K562 treated with DMSO at 1 percent for 24 hours (cell line): Measurements from ENCODE around the gene BMPR1A. TPM values are rescaled to one million over a fixed set of nuclear protein-coding genes. Genes with fewer than 3 reads are reported as not detected.

Experiments
- total RNA-seq: library from RNA; unstranded; fragments of 300-600 nt; gene quantifications from 2 replicates; pipeline ENCODE4 v1.2.3, GENCODE V29; 2022; ENCODE audit warnings: low read depth; ENCODE audit not compliant: insufficient read depth

The BMPR1A gene
- total RNA-seq = 10.6 and 12.8 TPM in 2 replicates

DNA sequence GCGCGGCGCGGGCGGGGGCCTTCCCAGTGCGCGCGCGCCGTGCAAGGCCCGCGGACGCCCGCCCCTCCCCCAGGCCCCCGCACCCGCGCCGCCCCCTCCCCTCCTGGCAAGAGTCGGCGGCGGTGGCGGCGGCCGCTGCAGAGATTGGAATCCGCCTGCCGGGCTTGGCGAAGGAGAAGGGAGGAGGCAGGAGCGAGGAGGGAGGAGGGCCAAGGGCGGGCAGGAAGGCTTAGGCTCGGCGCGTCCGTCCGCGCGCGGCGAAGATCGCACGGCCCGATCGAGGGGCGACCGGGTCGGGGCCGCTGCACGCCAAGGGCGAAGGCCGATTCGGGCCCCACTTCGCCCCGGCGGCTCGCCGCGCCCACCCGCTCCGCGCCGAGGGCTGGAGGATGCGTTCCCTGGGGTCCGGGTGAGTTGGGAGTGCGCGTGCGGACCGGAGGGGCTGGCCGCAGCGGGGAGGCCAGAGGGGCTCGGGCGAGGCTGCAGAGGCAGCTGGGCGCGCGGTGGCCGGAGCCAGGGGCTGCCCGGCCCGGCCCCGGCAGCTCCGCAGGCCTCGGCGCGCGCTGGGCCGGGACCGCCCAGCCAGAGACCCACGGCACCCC is at the start of gene BMPR1A:
Gene BMPR1A (plus strand): TSS at position 109 of the 602 bp plus-strand sequence. CDS start 119,400 bp downstream, outside the sequence.

GRCh38 chr10:86957471-86958115 is 201.2 kb downstream of the BMPR1A start, which contains the start of gene MMRN2:
Gene MMRN2, minus strand, starts transcription at chr10:86957615. Its CDS starts 74 bp downstream, at chr10:86957541.

DNA sequence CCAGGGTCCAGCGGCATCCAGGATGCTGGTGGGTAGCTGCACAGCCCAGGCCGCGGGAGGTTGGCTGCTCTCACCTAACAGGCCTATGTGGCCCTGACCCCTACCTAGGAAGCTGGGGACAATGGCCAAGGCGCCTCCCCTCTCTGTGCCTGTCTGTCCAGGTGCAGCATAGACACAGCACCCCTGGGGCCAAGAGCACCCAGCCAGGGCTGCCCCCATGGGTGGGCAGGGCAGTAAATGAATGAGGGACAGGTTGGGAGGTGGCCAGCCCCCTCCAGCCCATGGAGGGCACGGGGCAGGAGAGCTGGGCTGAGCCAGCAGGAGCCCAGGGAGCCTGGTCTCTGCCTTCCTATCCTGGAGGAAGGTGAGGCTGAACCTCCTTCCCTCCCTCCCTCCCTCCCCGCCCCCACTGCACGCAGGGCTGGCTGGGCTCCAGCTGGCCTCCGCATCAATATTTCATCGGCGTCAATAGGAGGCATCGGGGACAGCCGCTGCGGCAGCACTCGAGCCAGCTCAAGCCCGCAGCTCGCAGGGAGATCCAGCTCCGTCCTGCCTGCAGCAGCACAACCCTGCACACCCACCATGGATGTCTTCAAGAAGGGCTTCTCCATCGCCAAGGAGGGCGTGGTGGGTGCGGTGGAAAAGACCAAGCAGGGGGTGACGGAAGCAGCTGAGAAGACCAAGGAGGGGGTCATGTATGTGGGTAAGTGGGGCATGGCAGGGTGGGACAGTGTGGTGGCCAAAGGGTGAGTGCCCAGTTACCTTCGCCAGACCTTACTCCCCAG is 201.9 kb downstream of the BMPR1A start, which contains the start of gene SNCG:
Gene SNCG (plus strand): TSS at position 484 of the 785 bp plus-strand sequence. CDS start 99 bp downstream, at position 583.

GRCh38 chr10:86968271-86968993 is 212.0 kb downstream of the BMPR1A start, which contains the start of gene ADIRF:
Gene ADIRF, plus strand, starts transcription at chr10:86968482. Its CDS starts 63 bp downstream, at chr10:86968545.

Other genes starting within 250 kb of the BMPR1A start
- 14.8 and 15.5 TPM in 2 replicates for gene WAPL, start 234.8 kb upstream of the BMPR1A start, total RNA-seq
- not detected in 2 replicates for gene OPN4, start 102.1 kb upstream of the BMPR1A start, total RNA-seq
- gene LDB3, start 88.1 kb upstream of the BMPR1A start, total RNA-seq = not detected in 2 replicates
- 1.1 and 1.3 TPM in 2 replicates for gene MMRN2, start 201.0 kb downstream of the BMPR1A start, total RNA-seq
- gene SNCG, start 202.0 kb downstream of the BMPR1A start, total RNA-seq = 47.7 and 60.7 TPM in 2 replicates
- gene ADIRF, start 211.9 kb downstream of the BMPR1A start, total RNA-seq = not detected in 2 replicates